ENCODE results near the gene CNTNAP2.

Gene CNTNAP2

GRCh38 chr7:146641491-146641890 is 524.9 kb downstream of the CNTNAP2 start:
- Mint-ChIP-seq H3K4me3 (no peak overlapping the region), H3K4me1 (ENCODE audit: low read depth) (no peaks in the 10 kb centered on the region)

GRCh38 chr7:146645383-146645976 is 528.9 kb downstream of the CNTNAP2 start:
- peaks cover 12% of the 10 kb centered on the region for H3K9me3 Mint-ChIP-seq
- no peak for DNase-seq (ENCODE audit: low spot score)
- H3K27ac Mint-ChIP-seq = no peak overlapping the region
- no peaks in the 10 kb centered on the region for H3K36me3 Mint-ChIP-seq (ENCODE audit: low read depth)
- H3K4me1 Mint-ChIP-seq (ENCODE audit: low read depth) = no peaks in the 10 kb centered on the region
- H3K4me3 Mint-ChIP-seq = no peak overlapping the region
- H3K27me3 Mint-ChIP-seq (ENCODE audit: low read depth) = no peaks in the 10 kb centered on the region

More at GRCh38 chr7:146641491-146641890, 524.9 kb downstream of the CNTNAP2 start:
- no peaks in the 10 kb centered on the region for H3K27me3 Mint-ChIP-seq (ENCODE audit: low read depth)
- H3K27ac Mint-ChIP-seq = no peak overlapping the region
- DNase-seq (ENCODE audit: low spot score) = no peak
- no peaks in the 10 kb centered on the region for H3K36me3 Mint-ChIP-seq (ENCODE audit: low read depth)
- peaks cover 17% of the 10 kb centered on the region for H3K9me3 Mint-ChIP-seq

GRCh38 chr7:146647445-146647844 is 530.8 kb downstream of the CNTNAP2 start:
- H3K27me3 Mint-ChIP-seq (ENCODE audit: low read depth) = no peaks in the 10 kb centered on the region
- no peak overlapping the region for H3K4me3 Mint-ChIP-seq
- no peak for DNase-seq (ENCODE audit: low spot score)
- H3K27ac Mint-ChIP-seq = no peak overlapping the region
- H3K4me1 Mint-ChIP-seq (ENCODE audit: low read depth) = no peaks in the 10 kb centered on the region
- H3K9me3 Mint-ChIP-seq = peaks cover 5% of the 10 kb centered on the region
- H3K36me3 Mint-ChIP-seq (ENCODE audit: low read depth) = no peaks in the 10 kb centered on the region

GRCh38 chr7:146652176-146652575 is 535.6 kb downstream of the CNTNAP2 start:
- H3K9me3 Mint-ChIP-seq = no peaks in the 10 kb centered on the region
- DNase-seq (ENCODE audit: low spot score) = no peak
- no peaks in the 10 kb centered on the region for H3K27me3 Mint-ChIP-seq (ENCODE audit: low read depth)
- peaks cover 9% of the 10 kb centered on the region for H3K4me1 Mint-ChIP-seq (ENCODE audit: low read depth)
- H3K27ac Mint-ChIP-seq = no peak overlapping the region
- no peaks in the 10 kb centered on the region for H3K36me3 Mint-ChIP-seq (ENCODE audit: low read depth)
- no peak overlapping the region for H3K4me3 Mint-ChIP-seq

- H3K27ac Mint-ChIP-seq = no peak overlapping the region
- H3K27me3 Mint-ChIP-seq (ENCODE audit: low read depth) = no peaks in the 10 kb centered on the region
- H3K36me3 Mint-ChIP-seq (ENCODE audit: low read depth) = no peaks in the 10 kb centered on the region
- DNase-seq (ENCODE audit: low spot score) = no peak
- peaks cover 9% of the 10 kb centered on the region for H3K4me1 Mint-ChIP-seq (ENCODE audit: low read depth)
- H3K9me3 Mint-ChIP-seq = no peaks in the 10 kb centered on the region
- no peak overlapping the region for H3K4me3 Mint-ChIP-seq
Measured at GRCh38 chr7:146654048-146654447, 537.4 kb downstream of the CNTNAP2 start.

GRCh38 chr7:146655928-146656797 is 539.6 kb downstream of the CNTNAP2 start:
- H3K36me3 Mint-ChIP-seq (ENCODE audit: low read depth) = no peaks in the 10 kb centered on the region
- peaks cover 9% of the 10 kb centered on the region for H3K4me1 Mint-ChIP-seq (ENCODE audit: low read depth)
- peaks cover 3% of the 10 kb centered on the region for H3K9me3 Mint-ChIP-seq
- no peaks in the 10 kb centered on the region for H3K27me3 Mint-ChIP-seq (ENCODE audit: low read depth)
- H3K4me3 Mint-ChIP-seq = peak overlapping the region; percentile 7
- DNase-seq (ENCODE audit: low spot score) = no peak
- H3K27ac Mint-ChIP-seq = no peak overlapping the region

GRCh38 chr7:146656988-146657387 is 540.4 kb downstream of the CNTNAP2 start:
- Mint-ChIP-seq H3K27me3 (ENCODE audit: low read depth) (no peaks in the 10 kb centered on the region), H3K36me3 (ENCODE audit: low read depth) (no peaks in the 10 kb centered on the region), H3K4me3 (no peak overlapping the region), H3K27ac (no peak overlapping the region), H3K9me3 (peaks cover 8% of the 10 kb centered on the region), H3K4me1 (ENCODE audit: low read depth) (peaks cover 9% of the 10 kb centered on the region)
- DNase-seq (ENCODE audit: low spot score) = no peak

- Mint-ChIP-seq H3K27ac (no peak overlapping the region), H3K4me1 (ENCODE audit: low read depth) (peaks cover 9% of the 10 kb centered on the region), H3K27me3 (ENCODE audit: low read depth) (no peaks in the 10 kb centered on the region), H3K4me3 (no peak overlapping the region), H3K9me3 (peaks cover 11% of the 10 kb centered on the region), H3K36me3 (ENCODE audit: low read depth) (no peaks in the 10 kb centered on the region)
- DNase-seq (ENCODE audit: low spot score) = no peak
Measured at GRCh38 chr7:146658604-146659003, 542.0 kb downstream of the CNTNAP2 start.

GRCh38 chr7:146659732-146660131 is 543.1 kb downstream of the CNTNAP2 start:
- DNase-seq (ENCODE audit: low spot score) = no peak
- Mint-ChIP-seq H3K36me3 (ENCODE audit: low read depth) (no peaks in the 10 kb centered on the region), H3K4me1 (ENCODE audit: low read depth) (peaks cover 9% of the 10 kb centered on the region), H3K4me3 (no peak overlapping the region), H3K9me3 (peaks cover 11% of the 10 kb centered on the region), H3K27me3 (ENCODE audit: low read depth) (no peaks in the 10 kb centered on the region), H3K27ac (no peak overlapping the region)

GRCh38 chr7:146660839-146661238 is 544.2 kb downstream of the CNTNAP2 start:
- Mint-ChIP-seq H3K4me3 (no peak overlapping the region), H3K27me3 (ENCODE audit: low read depth) (no peaks in the 10 kb centered on the region), H3K36me3 (ENCODE audit: low read depth) (no peaks in the 10 kb centered on the region), H3K9me3 (peaks cover 11% of the 10 kb centered on the region), H3K27ac (no peak overlapping the region), H3K4me1 (ENCODE audit: low read depth) (peaks cover 5% of the 10 kb centered on the region)
- DNase-seq (ENCODE audit: low spot score) = no peak

- H3K4me3 Mint-ChIP-seq = no peak overlapping the region
- no peak overlapping the region for H3K27ac Mint-ChIP-seq
- no peak for DNase-seq (ENCODE audit: low spot score)
- H3K4me1 Mint-ChIP-seq (ENCODE audit: low read depth) = no peaks in the 10 kb centered on the region
- H3K9me3 Mint-ChIP-seq = peaks cover 17% of the 10 kb centered on the region
- H3K27me3 Mint-ChIP-seq (ENCODE audit: low read depth) = no peaks in the 10 kb centered on the region
- H3K36me3 Mint-ChIP-seq (ENCODE audit: low read depth) = no peaks in the 10 kb centered on the region
Measured at GRCh38 chr7:146661435-146661834, 544.8 kb downstream of the CNTNAP2 start.

- Mint-ChIP-seq H3K4me3 (no peak overlapping the region), H3K9me3 (peaks cover 22% of the 10 kb centered on the region), H3K36me3 (ENCODE audit: low read depth) (no peaks in the 10 kb centered on the region), H3K27me3 (ENCODE audit: low read depth) (no peaks in the 10 kb centered on the region), H3K4me1 (ENCODE audit: low read depth) (no peaks in the 10 kb centered on the region), H3K27ac (no peak overlapping the region)
- DNase-seq (ENCODE audit: low spot score) = no peak
Measured at GRCh38 chr7:146661929-146662328, 545.3 kb downstream of the CNTNAP2 start.

GRCh38 chr7:146665023-146665422 is 548.4 kb downstream of the CNTNAP2 start:
- Mint-ChIP-seq H3K36me3 (ENCODE audit: low read depth) (no peaks in the 10 kb centered on the region), H3K9me3 (peaks cover 28% of the 10 kb centered on the region), H3K27ac (no peak overlapping the region), H3K4me1 (ENCODE audit: low read depth) (no peaks in the 10 kb centered on the region), H3K4me3 (no peak overlapping the region), H3K27me3 (ENCODE audit: low read depth) (no peaks in the 10 kb centered on the region)
- no peak for DNase-seq (ENCODE audit: low spot score)

GRCh38 chr7:146670532-146670931 is 553.9 kb downstream of the CNTNAP2 start:
- Mint-ChIP-seq H3K36me3 (ENCODE audit: low read depth) (no peaks in the 10 kb centered on the region), H3K27ac (no peak overlapping the region), H3K4me3 (no peak overlapping the region)

More at GRCh38 chr7:146670532-146670931, 553.9 kb downstream of the CNTNAP2 start:
- H3K4me1 Mint-ChIP-seq (ENCODE audit: low read depth) = no peaks in the 10 kb centered on the region
- no peak for DNase-seq (ENCODE audit: low spot score)
- peaks cover 32% of the 10 kb centered on the region for H3K9me3 Mint-ChIP-seq
- no peaks in the 10 kb centered on the region for H3K27me3 Mint-ChIP-seq (ENCODE audit: low read depth)
